Gastrocnemius medialis (tissue), 4 donors: Measurements from ENCODE around the gene COL23A1. TPM values are rescaled to one million over a fixed set of nuclear protein-coding genes. Genes with fewer than 3 reads are reported as not detected.

Experiments
- ATAC-seq, 2 donors: fragments of 150-250 bp; one replicate each; pipeline ENCODE4 v1.9.1; 2016
- DNase-seq, 2 donors: peaks; one replicate each; pipeline ENCODE4 v3.0.0-alpha.2; 2019
- H3K27ac ChIP-seq, 4 donors: fragments of 200-600 bp; sonication (generic); 1 replicate in 1 of 4; 2 replicates in 3 of 4; pipeline ENCODE4 v1.5.1; 2016 to 2018; ENCODE audit warnings: mild to moderate bottlenecking in 2 of 4, moderate library complexity in 1 of 4
- H3K27me3 ChIP-seq, 3 donors: fragments of 200-600 bp; sonication (generic) in 2 of 3; 1 replicate in 1 of 3; 2 replicates in 2 of 3; pipeline versions ENCODE4 v1.5.1 to v1.6.0; 2016 to 2019; ENCODE audit warnings: mild to moderate bottlenecking in 1 of 3, moderate library complexity in 1 of 3
- H3K36me3 ChIP-seq, 2 donors: fragments of 200-600 bp; sonication (generic) in 1 of 2; one replicate each; pipeline ENCODE4 v1.5.1; 2017 to 2018
- H3K4me1 ChIP-seq, 2 donors: fragments of 200-600 bp; sonication (generic) in 1 of 2; one replicate each; pipeline ENCODE4 v1.5.1; 2016 to 2017; ENCODE audit warnings: mild to moderate bottlenecking in 2 of 2
- H3K4me3 ChIP-seq, 4 donors: fragments of 200-600 bp; sonication (generic) in 3 of 4; 1 replicate in 1 of 4; 2 replicates in 3 of 4; pipeline ENCODE4 v1.5.1; 2016 to 2019; ENCODE audit warnings: mild to moderate bottlenecking in 2 of 4
- H3K9me3 ChIP-seq, 3 donors: fragments of 200-600 bp; sonication (generic) in 2 of 3; 1 replicate in 1 of 3; 2 replicates in 2 of 3; pipeline ENCODE4 v1.5.1; 2016 to 2019
- POLR2A ChIP-seq, 2 donors: fragments of 450-650 bp; IDR thresholded peaks; one replicate each; pipeline ENCODE4 v1.6.1; 2017; ENCODE audit warnings: antibody characterized with exemption in 2 of 2, mild to moderate bottlenecking in 2 of 2, moderate library complexity in 2 of 2
- in situ Hi-C, 4 donors: fragments of 200-750 bp; cut with MboI; loops; one replicate each; pipeline versions ENCODE4 v1.15.0 to v1.8.0; 2017; ENCODE audit warnings: low sequenced_read_pairs in 4 of 4
- intact Hi-C: fragments of 100-400 bp; cut with DNase I; formaldehyde crosslinking; loops from one replicate; pipeline ENCODE4 v1.15.1; 2023; ENCODE audit warnings: low total_unique reads
- total RNA-seq, 4 donors: library from RNA; depleted of rRNA; stranded (reverse); fragments of >200 nt; gene quantifications; one replicate each; pipeline versions ENCODE4 v1.1.0 to v1.2.3, GENCODE V29; 2016
- TF ChIP-seq, protein P1 (sequence below), 5 experiments: fragments of 450-650 bp in 3 of 5; fragments of 200-600 bp in 2 of 5; sonication (generic) in 2 of 5; IDR thresholded peaks in 4 of 5; conservative IDR thresholded peaks in 1 of 5; 1 replicate in 4 of 5; 2 replicates in 1 of 5; pipeline ENCODE4 v1.5.1; 2016 to 2019; ENCODE audit warnings: antibody characterized with exemption in 5 of 5, mild to moderate bottlenecking in 3 of 5, moderate library complexity in 3 of 5

COL23A1 gene
- total RNA-seq, 4 donors from 2014 or later: 0.62 to 1.1 (median 0.97) TPM; not detected in 1

DNA sequence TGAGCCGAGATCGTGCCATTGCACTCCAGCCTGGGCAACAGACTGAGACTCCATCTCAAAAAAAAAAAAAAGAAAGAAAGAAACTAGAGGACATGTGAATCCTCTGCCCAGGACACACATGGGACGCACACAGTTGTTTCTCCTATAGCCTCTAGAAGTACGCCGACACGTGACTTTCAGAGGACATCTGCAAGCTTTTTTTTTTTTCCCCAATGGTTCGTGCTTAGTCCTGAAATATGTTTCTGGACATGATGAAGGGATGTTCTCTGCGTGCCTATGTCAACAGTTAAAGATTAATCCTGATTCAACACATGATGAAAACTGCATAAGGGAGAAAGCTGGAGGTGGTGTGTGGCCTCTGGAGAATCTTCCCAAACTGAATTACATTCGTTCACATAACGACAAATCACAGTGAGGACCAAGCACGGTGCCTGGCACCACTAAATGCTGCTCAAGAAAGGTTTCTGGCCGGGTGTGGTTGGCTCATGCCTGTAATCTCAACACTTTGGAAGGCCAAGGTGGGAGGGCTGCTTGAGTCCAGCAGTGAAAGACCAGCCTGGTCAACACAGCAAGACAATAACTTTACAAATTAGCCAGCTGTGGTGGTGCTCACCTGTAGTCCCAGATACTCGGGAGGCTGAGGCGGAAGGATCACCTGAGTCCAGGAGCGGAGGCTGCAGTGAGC lies 9.8 kb downstream of the COL23A1 start:
- ATAC-seq: no peak
- H3K4me1 ChIP-seq: no peaks in the 10 kb centered on the region
- no peak for TF ChIP-seq POLR2A (IDR thresholded peaks at IDR 0.05)
- TF ChIP-seq, protein P1, sequence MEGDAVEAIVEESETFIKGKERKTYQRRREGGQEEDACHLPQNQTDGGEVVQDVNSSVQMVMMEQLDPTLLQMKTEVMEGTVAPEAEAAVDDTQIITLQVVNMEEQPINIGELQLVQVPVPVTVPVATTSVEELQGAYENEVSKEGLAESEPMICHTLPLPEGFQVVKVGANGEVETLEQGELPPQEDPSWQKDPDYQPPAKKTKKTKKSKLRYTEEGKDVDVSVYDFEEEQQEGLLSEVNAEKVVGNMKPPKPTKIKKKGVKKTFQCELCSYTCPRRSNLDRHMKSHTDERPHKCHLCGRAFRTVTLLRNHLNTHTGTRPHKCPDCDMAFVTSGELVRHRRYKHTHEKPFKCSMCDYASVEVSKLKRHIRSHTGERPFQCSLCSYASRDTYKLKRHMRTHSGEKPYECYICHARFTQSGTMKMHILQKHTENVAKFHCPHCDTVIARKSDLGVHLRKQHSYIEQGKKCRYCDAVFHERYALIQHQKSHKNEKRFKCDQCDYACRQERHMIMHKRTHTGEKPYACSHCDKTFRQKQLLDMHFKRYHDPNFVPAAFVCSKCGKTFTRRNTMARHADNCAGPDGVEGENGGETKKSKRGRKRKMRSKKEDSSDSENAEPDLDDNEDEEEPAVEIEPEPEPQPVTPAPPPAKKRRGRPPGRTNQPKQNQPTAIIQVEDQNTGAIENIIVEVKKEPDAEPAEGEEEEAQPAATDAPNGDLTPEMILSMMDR (IDR thresholded peaks at IDR 0.05 in 4 of 5, conservative IDR thresholded peaks at IDR 0.05 in 1 of 5): no peak
- intact Hi-C loops: no loop called here
- no peaks in the 10 kb centered on the region for H3K9me3 ChIP-seq
- in situ Hi-C loops: no loop called here
- H3K27me3 ChIP-seq: peaks cover 18 to 20% (median 19%) of the 10 kb centered on the region in 3 donors
- no peak overlapping the region for H3K4me3 ChIP-seq
- no peak for DNase-seq
- H3K36me3 ChIP-seq: no peaks in the 10 kb centered on the region
- H3K27ac ChIP-seq: no peak overlapping the region

DNA sequence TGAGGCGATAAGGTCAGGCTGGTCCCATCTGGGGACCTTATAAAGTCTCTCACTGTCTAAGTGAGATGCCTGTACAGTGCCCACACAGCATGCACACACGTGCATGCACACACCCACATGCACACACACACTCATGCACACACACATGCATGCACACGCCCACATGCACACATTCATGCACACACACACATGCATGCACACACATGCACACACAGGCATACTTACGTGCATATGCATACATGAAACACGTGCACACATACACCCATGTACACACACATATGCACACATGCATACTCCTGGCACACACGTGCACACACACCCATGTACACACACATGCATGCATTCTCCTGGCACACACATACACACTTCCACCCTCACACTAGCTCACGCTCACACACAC lies 12.2 kb downstream of the COL23A1 start:
- in situ Hi-C loops: no loop called here

GRCh38 chr5:178577376-178577839 lies 12.8 kb downstream of the COL23A1 start:
- Histone ChIP-seq H3K27ac (peak overlapping the region in 1 of 4 donors; percentile 26), H3K9me3 (no peaks in the 10 kb centered on the region), H3K4me3 (peak overlapping the region in 1 of 4 donors; percentile 30), H3K4me1 (no peaks in the 10 kb centered on the region), H3K27me3 (peaks cover 21 to 25% (median 23%) of the 10 kb centered on the region in 3 donors), H3K36me3 (no peaks in the 10 kb centered on the region)
- in situ Hi-C loops: no loop called here
- no peak for ATAC-seq
- intact Hi-C loops: no loop called here
- DNase-seq: no peak
- TF ChIP-seq POLR2A (IDR thresholded peaks at IDR 0.05): no peak
- TF ChIP-seq, protein P1 (IDR thresholded peaks at IDR 0.05 in 4 of 5, conservative IDR thresholded peaks at IDR 0.05 in 1 of 5): no peak

More for the DNA sequence above, 12.2 kb downstream of the COL23A1 start:
- Histone ChIP-seq H3K4me1 (no peaks in the 10 kb centered on the region), H3K9me3 (no peaks in the 10 kb centered on the region), H3K36me3 (no peaks in the 10 kb centered on the region), H3K27ac (no peak overlapping the region), H3K27me3 (peaks cover 21 to 25% (median 23%) of the 10 kb centered on the region in 3 donors), H3K4me3 (no peak overlapping the region)
- ATAC-seq: no peak
- TF ChIP-seq, protein P1 (IDR thresholded peaks at IDR 0.05 in 4 of 5, conservative IDR thresholded peaks at IDR 0.05 in 1 of 5): no peak
- TF ChIP-seq POLR2A (IDR thresholded peaks at IDR 0.05): no peak
- intact Hi-C loops: no loop called here
- no peak for DNase-seq

DNA sequence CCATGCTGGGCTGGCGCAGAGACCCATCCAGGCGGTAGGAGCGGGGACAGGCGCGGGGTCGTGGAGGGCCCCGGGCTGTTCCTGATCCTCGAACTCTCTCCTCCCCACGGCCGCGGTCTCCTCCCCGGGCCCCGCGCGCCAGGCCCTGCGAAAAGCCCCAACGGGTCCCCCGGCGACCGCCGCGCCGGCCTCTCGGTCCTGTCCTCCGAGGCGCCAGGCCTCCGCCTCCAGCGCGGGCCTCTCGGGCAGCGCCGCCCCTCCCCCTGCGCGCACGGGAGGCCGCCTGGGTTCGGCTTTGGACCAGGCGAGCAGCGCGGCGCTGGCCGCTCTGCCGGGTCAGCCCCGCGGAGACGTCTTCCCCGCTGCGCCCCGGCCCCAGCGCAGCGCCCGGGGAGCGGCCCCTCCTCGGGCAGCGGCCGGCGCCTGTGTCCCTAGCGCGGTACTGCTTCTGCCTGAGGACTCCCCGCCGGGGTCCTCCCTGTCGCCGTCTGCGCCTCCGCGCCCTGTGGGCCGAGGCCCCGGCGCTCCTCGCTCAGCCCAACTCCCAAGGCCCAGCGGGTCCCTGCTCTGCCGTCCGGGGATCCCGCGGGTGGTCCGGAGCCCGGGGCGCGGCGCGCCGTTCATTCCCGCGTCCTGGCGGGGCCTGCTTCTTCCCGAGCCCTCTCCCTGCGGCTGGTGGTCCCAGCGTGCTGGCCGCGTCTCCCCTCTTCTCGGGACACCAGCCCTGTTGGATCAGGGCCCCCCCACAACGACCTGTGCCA lies 13.4 kb downstream of the COL23A1 start:
- peak overlapping the region in 3 of 4 donors; percentile 30 to 31 (median 30) for H3K4me3 ChIP-seq

More for the DNA sequence above, 13.4 kb downstream of the COL23A1 start:
- DNase-seq (no peak), ATAC-seq (no peak)
- Histone ChIP-seq H3K9me3 (no peaks in the 10 kb centered on the region), H3K27me3 (peaks cover 21 to 25% (median 23%) of the 10 kb centered on the region in 3 donors), H3K27ac (peak overlapping the region in 1 of 4 donors; percentile 26), H3K36me3 (no peaks in the 10 kb centered on the region), H3K4me1 (no peaks in the 10 kb centered on the region)
- TF ChIP-seq POLR2A (IDR thresholded peaks at IDR 0.05): no peak
- TF ChIP-seq, protein P1 (IDR thresholded peaks at IDR 0.05 in 4 of 5, conservative IDR thresholded peaks at IDR 0.05 in 1 of 5): no peak
- intact Hi-C loops: no loop called here
- in situ Hi-C loops: no loop called here
